A549 (cell line): ENCODE results near the gene FCRL6. TPM values are rescaled to one million over a fixed set of nuclear protein-coding genes. Genes with fewer than 3 reads are reported as not detected.
A peak's percentile ranks its signal among the peaks of the same experiment; 100 is the strongest.

Experiments
- ATAC-seq, 2 experiments: fragments of 200-7000 bp in 1 of 2; fragments of >200 bp in 1 of 2; cut with Nextera tagmentation in 1 of 2; cut with Tn5 transposase in 1 of 2; 3 replicates each; pipeline versions ENCODE4 v1.8.0 to v1.9.1; 2018 to 2020; ENCODE audit warnings: mild to moderate bottlenecking in 1 of 2, moderate library complexity in 1 of 2
- CTCF ChIA-PET: fragments of 300-600 bp; sonication (Branson Sonifier 250); formaldehyde crosslinking; extraction: SDS; loops from one replicate; lab custom pipeline; 2021; ENCODE audit warnings: antibody characterized with exemption, inconsistent platforms; lab: Yijun Ruan, JAX
- POLR2A ChIA-PET: fragments of 350-600 bp; formaldehyde crosslinking; extraction: SDS; loops from one replicate; lab custom pipeline; 2021; ENCODE audit warnings: antibody characterized with exemption, inconsistent platforms; lab: Yijun Ruan, JAX
- DNase-seq, 2 experiments: peaks; one replicate each; pipeline versions ENCODE4 v3.0.0 to v3.0.0-alpha.2; 2011 to 2016; ENCODE audit warnings: low read depth in 1 of 2, low spot score in 1 of 2
- FAIRE-seq: peaks from 2 replicates; lab custom pipeline; 2011; peaks lifted over from hg19 to GRCh38; lab: Jason Lieb, UNC
- H3K27ac ChIP-seq, 2 experiments: fragments of >200 bp; sonication (Bioruptor Twin); formaldehyde crosslinking; 3 replicates each; pipeline ENCODE4 v1.5.1; 2016 to 2017
- H3K4me1 ChIP-seq: fragments of >200 bp; sonication (Bioruptor Twin); formaldehyde crosslinking; 3 replicates; pipeline ENCODE4 v1.6.1; 2016
- H3K4me2 ChIP-seq: fragments of >200 bp; sonication (Bioruptor Twin); formaldehyde crosslinking; 3 replicates; pipeline ENCODE4 v1.6.1; 2016
- H3K4me3 ChIP-seq: fragments of >200 bp; sonication (Bioruptor Twin); formaldehyde crosslinking; 3 replicates; pipeline ENCODE4 v1.5.1; 2016
- H3K9me3 ChIP-seq: fragments of >200 bp; sonication (Bioruptor Twin); formaldehyde crosslinking; 3 replicates; pipeline ENCODE4 v1.6.1; 2016
- ELK1 ChIP-seq: fragments of 150-350 bp; IDR thresholded peaks from 2 replicates; pipeline ENCODE4 v1.6.1; 2014; ENCODE audit warnings: low read depth, mild to moderate bottlenecking, low read length
- FOSB ChIP-seq: fragments of 250-450 bp; sonication (Bioruptor Pico); IDR thresholded peaks from 2 replicates; pipeline ENCODE4 v1.5.0; 2020; ENCODE audit warnings: mild to moderate bottlenecking, moderate library complexity
- FOSL2 ChIP-seq, 2 experiments: fragments of 450-650 bp in 1 of 2; fragments of >200 bp in 1 of 2; sonication (Bioruptor Twin) in 1 of 2; formaldehyde crosslinking; IDR thresholded peaks; 2 replicates each; pipeline versions ENCODE4 v1.5.0 to v1.6.1; 2016 to 2020; ENCODE audit warnings: mild to moderate bottlenecking in 1 of 2, moderate library complexity in 1 of 2
- FOXS1 ChIP-seq: fragments of 250-450 bp; sonication (Bioruptor Pico); IDR thresholded peaks from 2 replicates; pipeline ENCODE4 v1.5.0; 2020; ENCODE audit warnings: mild to moderate bottlenecking, moderate library complexity
- HEYL ChIP-seq: fragments of 250-450 bp; sonication (Bioruptor Pico); IDR thresholded peaks from 2 replicates; pipeline ENCODE4 v1.8.0; 2021; ENCODE audit warnings: mild to moderate bottlenecking, moderate library complexity
- HMGXB4 ChIP-seq: fragments of 250-450 bp; sonication (Bioruptor Pico); IDR thresholded peaks from 2 replicates; pipeline ENCODE4 v1.5.0; 2021; ENCODE audit warnings: mild to moderate bottlenecking, moderate library complexity, borderline replicate concordance
- HOXA7 ChIP-seq: fragments of 250-450 bp; sonication (Bioruptor Pico); IDR thresholded peaks from 2 replicates; pipeline ENCODE4 v1.5.0; 2020; ENCODE audit warnings: mild to moderate bottlenecking, moderate library complexity
- HOXB13 ChIP-seq: fragments of 250-450 bp; sonication (Bioruptor Pico); IDR thresholded peaks from 2 replicates; pipeline ENCODE4 v1.5.0; 2020; ENCODE audit warnings: low read depth, mild to moderate bottlenecking, moderate library complexity
- MAFK ChIP-seq: fragments of 450-650 bp; IDR thresholded peaks from 2 replicates; pipeline ENCODE4 v1.6.1; 2014; ENCODE audit not compliant: partially characterized antibody
- MAZ ChIP-seq: fragments of 150-350 bp; IDR thresholded peaks from 2 replicates; pipeline ENCODE4 v1.6.1; 2014; ENCODE audit warnings: antibody characterized with exemption, low read depth, low read length, borderline replicate concordance
- MYC ChIP-seq: IDR thresholded peaks from 2 replicates; pipeline ENCODE4 v1.6.1; 2012; ENCODE audit warnings: mild to moderate bottlenecking, inconsistent platforms, low read length, improper control_type of control experiment, borderline replicate concordance
- PHF8 ChIP-seq: fragments of 200-600 bp; sonication (generic); IDR thresholded peaks from 2 replicates; pipeline ENCODE4 v1.6.1; 2016; ENCODE audit warnings: low read depth, mild to moderate bottlenecking, antibody characterized with exemption, moderate library complexity, borderline replicate concordance
- RARB ChIP-seq: fragments of 250-450 bp; sonication (Bioruptor Pico); IDR thresholded peaks from 2 replicates; pipeline ENCODE4 v1.8.0; 2021; ENCODE audit warnings: mild to moderate bottlenecking, moderate library complexity
- RCOR1 ChIP-seq: fragments of 150-350 bp; IDR thresholded peaks from 2 replicates; pipeline ENCODE4 v1.6.1; 2014; ENCODE audit warnings: antibody characterized with exemption, low read length, low read depth
- RFX5 ChIP-seq: fragments of 450-650 bp; IDR thresholded peaks from 2 replicates; pipeline ENCODE4 v1.7.1; 2014; ENCODE audit warnings: antibody characterized with exemption, mild to moderate bottlenecking, moderate library complexity
- RNF2 ChIP-seq: fragments of 200-600 bp; sonication (generic); IDR thresholded peaks from 2 replicates; pipeline ENCODE4 v1.6.1; 2016; ENCODE audit warnings: low read depth, mild to moderate bottlenecking, antibody characterized with exemption, moderate library complexity, borderline replicate concordance
- TFCP2L1 ChIP-seq: fragments of 250-450 bp; sonication (Bioruptor Pico); IDR thresholded peaks from 2 replicates; pipeline ENCODE4 v1.5.0; 2021; ENCODE audit warnings: mild to moderate bottlenecking
- WGBS: methylation state at CpG from one replicate; pipeline ENCODE4 v1.1.6; 2017; ENCODE audit errors: missing lambda C conversion rate; 5-methylcytosine and 5-hydroxymethylcytosine counted together
- polyA plus RNA-seq, 4 experiments: library from polyadenylated mRNA; depleted of rRNA in 3 of 4; stranded (reverse); fragments of >200 nt; fragmentation: RNase III in 1 of 4; extraction: RNeasy Plus Mini Kit Qiagen cat#74134 plus additional on column Dnase treatment in 1 of 4; gene quantifications; 2 replicates in 3 of 4; 3 replicates in 1 of 4; pipeline ENCODE4 v1.2.3, GENCODE V29; 2011 to 2017
- TF ChIP-seq, protein P1 (sequence below): IDR thresholded peaks from 2 replicates; pipeline ENCODE4 v1.6.1; 2012

FCRL6 gene
- polyA plus RNA-seq, 2 of the 4 experiments (the other 2 are of a cell fraction) = not detected

GRCh38 chr1:159817276-159818041, 15.3 kb downstream of the FCRL6 start:
- H3K9me3 ChIP-seq = no peaks in the 10 kb centered on the region
- H3K4me2 ChIP-seq = peak overlapping the region; percentile 22
- WGBS = 42% methylated on average over 11 of the region's 11 CpGs
- H3K27ac ChIP-seq = no peak overlapping the region
- TF ChIP-seq MAFK (peak; percentile 87), PHF8 (no peak), FOSL2 (IDR thresholded peaks at IDR 0.05) (peak; percentile 24; the same call in 1 of the 2 replicates), FOSL2 (CRISPR knock-in tag; IDR thresholded peaks at IDR 0.05) (peak; percentile 67)
- ChIA-PET CTCF (interaction anchor here (0.6 to 1.7 kb wide), 4 partner anchors 18 to 268 kb away, joined by 3 to 9 read pairs (median 4); no protein-coding TSS in a partner anchor), POLR2A (no interaction called here)
- FAIRE-seq (no peak), DNase-seq (peak in 1 of 2 experiments; percentile 58), ATAC-seq (peak; percentile 70 to 79; a peak in 5 of 6 replicates)
- H3K4me1 ChIP-seq = peaks cover 4% of the 10 kb centered on the region; the same call in 1 of the 3 replicates
- H3K4me3 ChIP-seq = no peak overlapping the region

GRCh38 chr1:159821171-159821867, 19.2 kb downstream of the FCRL6 start:
- peak in 1 of 2 experiments; percentile 16 for DNase-seq
- H3K9me3 ChIP-seq = no peaks in the 10 kb centered on the region
- POLR2A ChIA-PET = no interaction called here
- no peak for FAIRE-seq
- TF ChIP-seq RFX5 (no peak), MAZ (no peak), FOSB (CRISPR knock-in tag) (no peak)
- H3K4me3 ChIP-seq = no peak overlapping the region
- no peak overlapping the region for H3K27ac ChIP-seq
- no peak overlapping the region for H3K4me2 ChIP-seq
- H3K4me1 ChIP-seq = peaks cover 4% of the 10 kb centered on the region; the same call in 1 of the 3 replicates
- 68% methylated on average over 9 of the region's 9 CpGs for WGBS
- ATAC-seq = peak; percentile 32 to 74; a peak in 3 of 6 replicates
- CTCF ChIA-PET = interaction anchor here (0.6 to 2.4 kb wide), 6 partner anchors 17 to 114 kb away, joined by 3 to 7 read pairs (median 4); partner anchors contain the start of gene DUSP23

DNA sequence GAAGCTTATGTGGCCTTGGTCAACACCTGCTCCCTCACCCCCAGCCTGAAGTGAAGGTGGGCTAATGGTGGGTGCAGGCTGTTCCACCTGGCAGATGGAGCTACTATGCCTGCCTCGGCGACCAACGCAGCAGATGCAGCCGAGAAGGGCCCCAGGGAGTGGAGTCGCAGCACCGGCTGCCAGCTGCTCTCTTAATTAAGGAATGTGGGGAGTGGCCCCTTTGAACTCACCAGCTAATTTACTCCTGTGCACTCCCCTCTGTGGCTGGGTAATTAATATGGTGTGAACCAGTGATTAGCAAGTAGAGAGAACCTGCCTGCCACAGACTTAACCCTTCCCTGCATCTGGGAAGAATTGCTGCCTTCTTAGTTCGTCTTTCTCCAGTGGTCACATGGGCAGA, 21.2 kb downstream of the FCRL6 start:
- no peaks in the 10 kb centered on the region for H3K4me1 ChIP-seq
- ChIA-PET POLR2A (no interaction called here), CTCF (interaction anchor here (0.6 to 1.5 kb wide), 2 partner anchors 68 to 210 kb away, joined by 3 to 5 read pairs; no protein-coding TSS in a partner anchor)
- no peak for FAIRE-seq
- H3K9me3 ChIP-seq = no peaks in the 10 kb centered on the region
- 47% methylated on average over 5 of the region's 7 CpGs for WGBS
- H3K4me3 ChIP-seq = no peak overlapping the region
- TF ChIP-seq HOXA7 = no peak
- TF ChIP-seq RCOR1 = no peak
- no peak for TF ChIP-seq FOXS1 (CRISPR knock-in tag)
- no peak for TF ChIP-seq ELK1
- TF ChIP-seq MYC = no peak
- DNase-seq = no peak
- H3K4me2 ChIP-seq = no peak overlapping the region
- ATAC-seq = no peak
- H3K27ac ChIP-seq = no peak overlapping the region

DNA sequence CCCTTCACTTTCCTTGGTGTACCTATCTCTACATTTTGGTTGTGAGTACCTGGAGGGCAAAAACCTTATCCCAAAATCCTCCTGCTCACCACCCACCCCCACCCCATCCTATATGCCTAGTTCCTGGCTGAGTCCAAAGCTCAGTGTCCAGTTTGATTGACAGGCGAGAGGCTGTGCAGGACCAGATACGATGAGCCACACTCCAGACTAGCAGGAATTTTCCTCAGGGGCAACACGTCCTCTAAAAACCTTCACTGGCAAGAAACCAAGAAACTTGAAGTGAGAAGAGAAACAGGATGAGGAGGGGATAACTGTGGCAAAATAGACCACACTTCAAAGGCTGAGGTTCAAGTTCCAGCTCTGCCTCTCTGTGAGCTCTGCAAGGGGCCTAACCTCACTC, 23.4 kb downstream of the FCRL6 start:
- CTCF ChIA-PET = interaction anchor here (0.8 to 8.9 kb wide), 3 partner anchors 25 to 65 kb away, joined by 3 to 55 read pairs (median 3); no protein-coding TSS in a partner anchor
- TF ChIP-seq RNF2 = no peak
- TF ChIP-seq, protein P1, sequence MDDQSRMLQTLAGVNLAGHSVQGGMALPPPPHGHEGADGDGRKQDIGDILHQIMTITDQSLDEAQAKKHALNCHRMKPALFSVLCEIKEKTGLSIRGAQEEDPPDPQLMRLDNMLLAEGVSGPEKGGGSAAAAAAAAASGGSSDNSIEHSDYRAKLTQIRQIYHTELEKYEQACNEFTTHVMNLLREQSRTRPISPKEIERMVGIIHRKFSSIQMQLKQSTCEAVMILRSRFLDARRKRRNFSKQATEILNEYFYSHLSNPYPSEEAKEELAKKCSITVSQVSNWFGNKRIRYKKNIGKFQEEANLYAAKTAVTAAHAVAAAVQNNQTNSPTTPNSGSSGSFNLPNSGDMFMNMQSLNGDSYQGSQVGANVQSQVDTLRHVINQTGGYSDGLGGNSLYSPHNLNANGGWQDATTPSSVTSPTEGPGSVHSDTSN = no peak
- TF ChIP-seq HEYL (CRISPR knock-in tag) = no peak
- TF ChIP-seq HMGXB4 (CRISPR knock-in tag) = no peak
- no peak for TF ChIP-seq RARB
- TF ChIP-seq TFCP2L1 (CRISPR knock-in tag) = no peak
- TF ChIP-seq HOXB13 (CRISPR knock-in tag) = no peak

More for the DNA sequence above, 23.4 kb downstream of the FCRL6 start:
- POLR2A ChIA-PET = interaction anchor here (0.6 kb wide), 2 partner anchors 14 to 38 kb away, joined by 3 to 4 read pairs; no protein-coding TSS in a partner anchor
- Histone ChIP-seq H3K4me2 (no peak overlapping the region), H3K27ac (no peak overlapping the region), H3K9me3 (no peaks in the 10 kb centered on the region), H3K4me1 (no peaks in the 10 kb centered on the region), H3K4me3 (no peak overlapping the region)
- ATAC-seq (no peak), FAIRE-seq (no peak), DNase-seq (no peak)
- 51% methylated on average over 3 of the region's 3 CpGs for WGBS
